Epithelial cell of esophagus (primary cell): ENCODE results near the gene CKMT1A.
"Not testable (repeated sequence)": the region's sequence is repeated elsewhere in the genome, so short reads cannot be mapped to it uniquely, and the experiment has no call there.

Experiments used
- DNase-seq: peaks from one replicate; pipeline ENCODE4 v3.0.0; 2010; ENCODE audit warnings: low read depth
- H3K4me3 ChIP-seq: 2 replicates; pipeline ENCODE4 v1.5.1; 2011; ENCODE audit warnings: mild to moderate bottlenecking, low read length, control low read depth
- CTCF ChIP-seq: IDR thresholded peaks from 2 replicates; pipeline ENCODE4 v1.5.1; 2011; ENCODE audit warnings: low read depth, mild to moderate bottlenecking, low read length, control low read depth, inconsistent platforms; ENCODE audit not compliant: insufficient read depth; ENCODE audit errors: missing control alignments

CKMT1A gene

DNA sequence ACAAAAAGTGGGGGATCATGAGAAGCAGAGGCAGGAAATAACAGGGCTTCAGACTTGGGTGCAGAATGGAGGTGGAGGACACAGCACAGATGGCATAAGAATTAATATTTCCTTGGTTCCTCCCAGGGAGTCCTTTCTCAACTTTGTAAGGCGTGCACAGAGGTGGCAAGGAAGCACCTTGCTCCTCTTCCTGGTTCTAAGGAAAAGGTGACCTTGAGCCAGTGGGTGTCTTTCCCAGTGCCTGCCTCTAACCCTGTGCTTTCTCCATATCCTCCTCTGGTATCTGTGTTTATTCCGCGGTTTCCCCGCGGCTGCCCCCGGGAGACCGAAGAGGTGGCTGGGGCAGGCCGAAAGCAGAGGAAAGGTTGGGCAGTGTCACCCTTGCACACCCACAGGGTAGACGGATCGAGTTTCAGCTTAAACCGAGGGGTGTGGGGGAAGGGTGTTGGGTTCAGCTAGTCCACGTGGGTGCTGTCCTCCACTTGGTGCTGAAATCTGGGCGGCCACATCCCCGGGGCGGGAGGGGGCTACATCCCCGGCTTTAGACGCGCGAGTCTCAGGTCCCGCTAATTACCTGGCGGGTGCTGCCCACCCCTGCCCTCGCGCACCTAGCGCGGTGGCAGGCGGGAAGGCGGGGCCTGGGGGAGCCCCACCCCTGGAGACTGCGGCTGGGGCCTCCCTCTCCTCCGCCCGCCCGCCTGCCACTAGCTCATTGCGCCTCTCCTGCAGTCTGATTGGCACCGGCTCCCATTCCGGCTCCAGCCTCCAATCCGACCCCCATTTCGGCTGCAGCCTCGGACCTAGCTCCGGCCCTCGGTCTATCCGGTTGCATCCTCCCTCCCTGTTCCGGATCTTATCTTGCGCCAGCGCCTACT, at the start of gene CKMT1A:
Gene CKMT1A, plus strand, starts transcription at position 712 of the 875 bp plus-strand sequence. CDS start 192 bp downstream, outside the sequence.
- DNase-seq, H3K4me3 ChIP-seq: not testable (repeated sequence)

- no peak for TF ChIP-seq CTCF
- no peak for DNase-seq
- H3K4me3 ChIP-seq: no peak within 1 kb of the TSS
Observed at GRCh38 chr15:43648649-43649429, 44.8 kb upstream of the CKMT1A start, which contains the start of gene CATSPER2. CATSPER2 (minus strand) TSS chr15:43648844; CDS start chr15:43648061, 783 bp downstream.

DNA sequence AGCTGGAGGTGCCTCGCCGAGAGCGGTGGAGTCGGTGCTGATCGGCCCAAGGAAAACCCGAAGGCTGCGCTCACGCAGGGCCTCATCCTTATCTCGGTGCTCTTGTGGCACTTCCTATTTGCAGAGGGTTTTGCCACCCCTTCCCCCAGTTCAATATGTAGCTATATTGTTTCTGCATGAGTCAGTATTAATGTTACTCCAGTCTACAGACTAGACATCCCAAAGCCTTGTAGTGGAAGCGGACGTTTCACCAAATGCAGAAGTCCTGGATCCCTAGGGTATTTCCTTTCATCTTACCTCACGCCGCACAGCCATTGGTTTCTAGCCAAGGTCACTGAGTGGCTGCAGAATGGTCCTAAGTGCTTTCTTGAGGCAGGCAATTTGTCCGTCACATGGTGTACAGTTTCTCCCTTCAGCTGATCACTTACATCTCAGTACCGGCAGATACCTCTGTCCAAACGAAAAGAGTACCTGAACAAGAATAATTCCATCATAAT, 44.2 kb upstream of the CKMT1A start:
- H3K4me3 ChIP-seq, DNase-seq: not testable (repeated sequence)

GRCh38 chr15:43659727-43660126, 33.9 kb upstream of the CKMT1A start:
- not testable (repeated sequence) for H3K4me3 ChIP-seq, DNase-seq

- not testable (repeated sequence) for DNase-seq, H3K4me3 ChIP-seq
Observed at GRCh38 chr15:43662293-43662692, 31.4 kb upstream of the CKMT1A start.

- H3K4me3 ChIP-seq: not testable (repeated sequence)
Observed at GRCh38 chr15:43663333-43663732, 30.3 kb upstream of the CKMT1A start.

GRCh38 chr15:43666177-43666576, 27.5 kb upstream of the CKMT1A start:
- not testable (repeated sequence) for DNase-seq, H3K4me3 ChIP-seq

More at GRCh38 chr15:43663333-43663732, 30.3 kb upstream of the CKMT1A start:
- DNase-seq: not testable (repeated sequence)

DNA sequence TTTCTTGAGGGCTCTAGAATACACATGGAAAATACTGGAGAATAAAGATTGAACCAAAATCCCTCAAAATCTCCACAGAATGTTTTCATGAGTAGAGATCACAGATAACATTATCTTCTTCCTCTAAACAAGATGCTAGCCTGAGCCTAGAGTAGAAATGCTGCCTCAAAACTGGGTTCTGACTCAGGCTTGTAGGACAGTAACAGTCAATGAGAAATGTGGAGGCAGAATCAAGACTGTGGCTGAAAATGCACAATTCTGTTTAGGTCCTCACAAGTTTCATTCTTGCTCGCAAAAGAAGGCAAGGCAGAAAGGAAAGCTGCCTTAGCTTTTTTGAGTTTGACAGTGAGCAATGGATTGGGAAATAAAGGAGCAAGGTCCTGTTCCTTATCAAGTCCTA, 19.5 kb upstream of the CKMT1A start:
- not testable (repeated sequence) for DNase-seq, H3K4me3 ChIP-seq

- not testable (repeated sequence) for H3K4me3 ChIP-seq, DNase-seq
Observed at GRCh38 chr15:43689604-43690301, 3.9 kb upstream of the CKMT1A start.

DNA sequence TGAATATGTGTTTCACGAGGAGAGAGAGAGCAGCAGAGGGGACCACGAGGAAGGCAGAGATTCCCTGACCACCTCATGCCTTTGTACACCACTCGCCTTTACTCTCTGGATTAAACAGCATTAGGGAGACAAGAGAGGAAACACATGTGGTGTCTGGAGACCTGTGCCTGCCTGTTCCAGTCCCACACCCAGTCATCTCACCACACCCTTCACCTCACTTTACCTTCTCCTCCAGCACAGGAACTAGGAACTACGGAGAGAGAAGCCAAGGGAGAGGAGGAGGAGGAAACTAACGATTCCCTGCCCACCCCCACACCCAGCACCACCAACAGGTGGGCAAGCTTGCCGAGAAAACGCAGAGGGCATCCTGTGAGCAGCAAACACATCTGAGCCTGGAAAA, 980 bp upstream of the CKMT1A start:
- not testable (repeated sequence) for H3K4me3 ChIP-seq, DNase-seq

DNA sequence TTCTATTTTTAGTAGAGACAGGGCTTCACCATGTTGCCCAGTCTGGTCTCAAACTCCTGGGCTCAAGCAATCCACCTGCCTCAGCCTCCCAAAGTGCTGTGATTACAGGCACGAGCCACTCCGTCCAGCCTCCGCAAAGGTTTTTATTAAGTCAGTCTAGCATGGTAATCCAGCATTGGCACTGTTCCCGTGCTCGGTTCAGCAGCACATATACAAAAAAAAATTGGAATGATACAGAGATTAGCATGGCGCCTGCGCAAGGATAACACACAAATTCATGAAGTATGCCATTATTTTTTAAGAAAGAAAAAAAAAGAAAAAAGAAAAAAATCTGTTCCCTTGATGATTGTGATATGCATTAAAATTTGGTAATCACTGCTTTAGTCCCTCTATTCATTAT, 8.5 kb downstream of the CKMT1A start:
- no peak overlapping the region for H3K4me3 ChIP-seq
- no peak for DNase-seq
- no peak for TF ChIP-seq CTCF
